Gastrocnemius medialis (tissue), 4 donors: ENCODE measurements around the gene RCVRN.

Experiments used
- CTCF ChIP-seq, 5 experiments: fragments of 450-650 bp in 3 of 5; fragments of 200-600 bp in 2 of 5; sonication (generic) in 2 of 5; IDR thresholded peaks in 4 of 5; conservative IDR thresholded peaks in 1 of 5; 1 replicate in 4 of 5; 2 replicates in 1 of 5; pipeline ENCODE4 v1.5.1; 2016 to 2019; ENCODE audit warnings: antibody characterized with exemption in 5 of 5, mild to moderate bottlenecking in 3 of 5, moderate library complexity in 3 of 5
- POLR2A ChIP-seq, 2 donors: fragments of 450-650 bp; IDR thresholded peaks; one replicate each; pipeline ENCODE4 v1.6.1; 2017; ENCODE audit warnings: antibody characterized with exemption in 2 of 2, mild to moderate bottlenecking in 2 of 2, moderate library complexity in 2 of 2

GRCh38 chr17:9942885-9943284 lies 37.8 kb upstream of the RCVRN start:
- TF ChIP-seq CTCF (IDR thresholded peaks at IDR 0.05 in 4 of 5, conservative IDR thresholded peaks at IDR 0.05 in 1 of 5), result no peak
- no peak for TF ChIP-seq POLR2A (IDR thresholded peaks at IDR 0.05)
